Limb (tissue), 2 donors: ENCODE measurements around the gene VPS35.
"Not testable (repeated sequence)": the region's sequence is repeated elsewhere in the genome, so short reads cannot be mapped to it uniquely, and the experiment has no call there.

Experiments
- DNase-seq, 2 donors: peaks; one replicate each; pipeline ENCODE4 v3.0.0-alpha.2; 2016; ENCODE audit errors: extremely low spot score in 2 of 2

VPS35 gene

GRCh38 chr16:46673320-46674013 lies 15.5 kb downstream of the VPS35 start:
- peak in 1 of 2 donors; percentile 38 for DNase-seq

- DNase-seq, result no peak
Measured at GRCh38 chr16:46662123-46662522, 26.9 kb downstream of the VPS35 start.

- DNase-seq, result no peak
Measured at GRCh38 chr16:46658925-46659324, 30.1 kb downstream of the VPS35 start.

GRCh38 chr16:46651305-46651704 lies 37.7 kb downstream of the VPS35 start:
- no peak for DNase-seq

- DNase-seq, result peak in 1 of 2 donors; percentile 20
Measured at GRCh38 chr16:46650254-46650623, 38.7 kb downstream of the VPS35 start.

GRCh38 chr16:46649588-46650253 lies 39.3 kb downstream of the VPS35 start:
- no peak for DNase-seq

- DNase-seq, result no peak
Measured at GRCh38 chr16:46648656-46649055, 40.3 kb downstream of the VPS35 start.

GRCh38 chr16:46638947-46639925 lies 49.7 kb downstream of the VPS35 start:
- no peak for DNase-seq

GRCh38 chr16:46632778-46633733 lies 55.9 kb downstream of the VPS35 start:
- no peak for DNase-seq

- no peak for DNase-seq
Measured at GRCh38 chr16:46629331-46630219, 59.4 kb downstream of the VPS35 start.

- DNase-seq, result no peak
Measured at GRCh38 chr16:46627746-46628145, 61.2 kb downstream of the VPS35 start.

GRCh38 chr16:46626681-46627080 lies 62.3 kb downstream of the VPS35 start:
- DNase-seq, result not testable (repeated sequence)

- DNase-seq, result not testable (repeated sequence)
Measured at GRCh38 chr16:46624862-46625261, 64.1 kb downstream of the VPS35 start.

- not testable (repeated sequence) for DNase-seq
Measured at GRCh38 chr16:46623707-46624106, 65.3 kb downstream of the VPS35 start.

GRCh38 chr16:46623246-46623645 lies 65.7 kb downstream of the VPS35 start:
- DNase-seq, result not testable (repeated sequence)

GRCh38 chr16:46621934-46622676 lies 66.9 kb downstream of the VPS35 start:
- no peak for DNase-seq

GRCh38 chr16:46621006-46621933 lies 67.7 kb downstream of the VPS35 start, which contains the start of gene SHCBP1:
SHCBP1 (minus strand) TSS chr16:46621379; CDS start chr16:46621359, 20 bp downstream.
- peak; percentile 89 to 90 for DNase-seq
